Measurements from ENCODE around the gene PALM. TPM values are rescaled to one million over a fixed set of nuclear protein-coding genes. Genes with fewer than 3 reads are reported as not detected.
"Not testable (repeated sequence)": the region's sequence is repeated elsewhere in the genome, so short reads cannot be mapped to it uniquely, and the experiment has no call there.

Gene PALM
- total RNA-seq (2014; rRNA removed; shearing (Covaris generic)): 0.07 and 1.4 TPM in 2 replicates

GRCh38 chr19:708154-709143 lies at the start of gene PALM:
Gene PALM, plus strand, starts transcription at chr19:708935. Its CDS starts 212 bp downstream, at chr19:709147.
- no peak for DNase-seq (ENCODE audit: low read depth)

GRCh38 chr19:660793-661426 lies 47.8 kb upstream of the PALM start:
- DNase-seq (ENCODE audit: low read depth): no peak

- peak; percentile 31 for DNase-seq (ENCODE audit: low read depth)
Measured at GRCh38 chr19:661427-662196, 47.1 kb upstream of the PALM start.

- DNase-seq (ENCODE audit: low read depth): peak; percentile 57
Measured at GRCh38 chr19:662207-662961, 46.4 kb upstream of the PALM start.

- peak; percentile 84 for DNase-seq (ENCODE audit: low read depth)
Measured at GRCh38 chr19:662962-663681, 45.6 kb upstream of the PALM start, which contains the start of gene RNF126. Gene RNF126, minus strand, starts transcription at chr19:663214. Its CDS starts 93 bp downstream, at chr19:663121.

- DNase-seq (ENCODE audit: low read depth): no peak
Measured at GRCh38 chr19:663682-664117, 45.0 kb upstream of the PALM start.

GRCh38 chr19:664913-665443 lies 43.8 kb upstream of the PALM start:
- DNase-seq (ENCODE audit: low read depth): peak; percentile 66

- not testable (repeated sequence) for DNase-seq (ENCODE audit: low read depth)
Measured at GRCh38 chr19:666985-667573, 41.7 kb upstream of the PALM start.

- peak; percentile 40 for DNase-seq (ENCODE audit: low read depth)
Measured at GRCh38 chr19:668675-669434, 39.9 kb upstream of the PALM start.

- no peak for DNase-seq (ENCODE audit: low read depth)
Measured at GRCh38 chr19:670609-671075, 38.1 kb upstream of the PALM start.

- DNase-seq (ENCODE audit: low read depth): no peak
Measured at GRCh38 chr19:674282-675151, 34.2 kb upstream of the PALM start.

- no peak for DNase-seq (ENCODE audit: low read depth)
Measured at GRCh38 chr19:676007-676338, 32.8 kb upstream of the PALM start.

GRCh38 chr19:676339-677105 lies 32.2 kb upstream of the PALM start, which contains the start of gene FSTL3:
Gene FSTL3, plus strand, starts transcription at chr19:676392. Its CDS starts 32 bp downstream, at chr19:676424.
- DNase-seq (ENCODE audit: low read depth): peak; percentile 34

GRCh38 chr19:677201-677600 lies 31.5 kb upstream of the PALM start:
- DNase-seq (ENCODE audit: low read depth): peak; percentile 87

- peak; percentile 50 for DNase-seq (ENCODE audit: low read depth)
Measured at GRCh38 chr19:677601-678436, 30.9 kb upstream of the PALM start.

- DNase-seq (ENCODE audit: low read depth): no peak
Measured at GRCh38 chr19:678791-679388, 29.8 kb upstream of the PALM start.

Data from M059J (cell line).